Fibroblast of skin of left quadriceps (primary cell): ENCODE data around the gene TP73.
A peak's percentile ranks its signal among the peaks of the same experiment; 100 is the strongest.
"Not testable (repeated sequence)": the region's sequence is repeated elsewhere in the genome, so short reads cannot be mapped to it uniquely, and the experiment has no call there.

Experiments used
- DNase-seq, 2 experiments: peaks; one replicate each; pipeline ENCODE4 v3.0.0-alpha.2; 2013; ENCODE audit warnings: low read depth in 2 of 2

The TP73 gene

GRCh38 chr1:3742439-3743298 lies 90.4 kb downstream of the TP73 start:
- DNase-seq = no peak

- no peak for DNase-seq
Measured at GRCh38 chr1:3743421-3743820, 91.1 kb downstream of the TP73 start.

GRCh38 chr1:3743826-3744225 lies 91.5 kb downstream of the TP73 start:
- no peak for DNase-seq

GRCh38 chr1:3744646-3745045 lies 92.3 kb downstream of the TP73 start:
- no peak for DNase-seq

GRCh38 chr1:3745071-3745470 lies 92.8 kb downstream of the TP73 start:
- DNase-seq = no peak

GRCh38 chr1:3745590-3746381 lies 93.5 kb downstream of the TP73 start:
- no peak for DNase-seq

- DNase-seq = no peak
Measured at GRCh38 chr1:3746389-3746829, 94.1 kb downstream of the TP73 start.

GRCh38 chr1:3746830-3747521 lies 94.7 kb downstream of the TP73 start:
- DNase-seq = peak; percentile 34 to 42

GRCh38 chr1:3747522-3747848 lies 95.2 kb downstream of the TP73 start:
- DNase-seq = no peak

GRCh38 chr1:3747903-3748302 lies 95.6 kb downstream of the TP73 start:
- no peak for DNase-seq

GRCh38 chr1:3748316-3748900 lies 96.1 kb downstream of the TP73 start:
- not testable (repeated sequence) for DNase-seq

GRCh38 chr1:3749512-3749911 lies 97.2 kb downstream of the TP73 start:
- DNase-seq = no peak

- DNase-seq = no peak
Measured at GRCh38 chr1:3750741-3751140, 98.4 kb downstream of the TP73 start.

- no peak for DNase-seq
Measured at GRCh38 chr1:3752400-3752945, 100.2 kb downstream of the TP73 start, which contains the start of gene CCDC27. CCDC27 (plus strand) TSS chr1:3752450; CDS start chr1:3752482, 32 bp downstream.

GRCh38 chr1:3753656-3754454 lies 101.5 kb downstream of the TP73 start:
- no peak for DNase-seq

- no peak for DNase-seq
Measured at GRCh38 chr1:3756394-3756793, 104.1 kb downstream of the TP73 start.

GRCh38 chr1:3759164-3759563 lies 106.8 kb downstream of the TP73 start:
- DNase-seq = no peak

GRCh38 chr1:3759796-3760195 lies 107.5 kb downstream of the TP73 start:
- DNase-seq = no peak

GRCh38 chr1:3761296-3762010 lies 109.1 kb downstream of the TP73 start:
- DNase-seq = no peak
